GM20000 (cell line): ENCODE results near the gene SIX3.

Source experiments
- DNase-seq: peaks from one replicate; pipeline ENCODE4 v3.0.0; 2012; ENCODE audit warnings: low spot score
- TF ChIP-seq, protein P1 (sequence below): IDR thresholded peaks from 2 replicates; pipeline ENCODE4 v1.5.1; 2012; ENCODE audit warnings: mild to moderate bottlenecking, control low read depth; ENCODE audit errors: extremely low read depth, missing control alignments

Gene SIX3

GRCh38 chr2:44954889-44955592 is 13.5 kb downstream of the SIX3 start:
- TF ChIP-seq, protein P1, sequence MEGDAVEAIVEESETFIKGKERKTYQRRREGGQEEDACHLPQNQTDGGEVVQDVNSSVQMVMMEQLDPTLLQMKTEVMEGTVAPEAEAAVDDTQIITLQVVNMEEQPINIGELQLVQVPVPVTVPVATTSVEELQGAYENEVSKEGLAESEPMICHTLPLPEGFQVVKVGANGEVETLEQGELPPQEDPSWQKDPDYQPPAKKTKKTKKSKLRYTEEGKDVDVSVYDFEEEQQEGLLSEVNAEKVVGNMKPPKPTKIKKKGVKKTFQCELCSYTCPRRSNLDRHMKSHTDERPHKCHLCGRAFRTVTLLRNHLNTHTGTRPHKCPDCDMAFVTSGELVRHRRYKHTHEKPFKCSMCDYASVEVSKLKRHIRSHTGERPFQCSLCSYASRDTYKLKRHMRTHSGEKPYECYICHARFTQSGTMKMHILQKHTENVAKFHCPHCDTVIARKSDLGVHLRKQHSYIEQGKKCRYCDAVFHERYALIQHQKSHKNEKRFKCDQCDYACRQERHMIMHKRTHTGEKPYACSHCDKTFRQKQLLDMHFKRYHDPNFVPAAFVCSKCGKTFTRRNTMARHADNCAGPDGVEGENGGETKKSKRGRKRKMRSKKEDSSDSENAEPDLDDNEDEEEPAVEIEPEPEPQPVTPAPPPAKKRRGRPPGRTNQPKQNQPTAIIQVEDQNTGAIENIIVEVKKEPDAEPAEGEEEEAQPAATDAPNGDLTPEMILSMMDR, result no peak
- DNase-seq, result no peak

DNA sequence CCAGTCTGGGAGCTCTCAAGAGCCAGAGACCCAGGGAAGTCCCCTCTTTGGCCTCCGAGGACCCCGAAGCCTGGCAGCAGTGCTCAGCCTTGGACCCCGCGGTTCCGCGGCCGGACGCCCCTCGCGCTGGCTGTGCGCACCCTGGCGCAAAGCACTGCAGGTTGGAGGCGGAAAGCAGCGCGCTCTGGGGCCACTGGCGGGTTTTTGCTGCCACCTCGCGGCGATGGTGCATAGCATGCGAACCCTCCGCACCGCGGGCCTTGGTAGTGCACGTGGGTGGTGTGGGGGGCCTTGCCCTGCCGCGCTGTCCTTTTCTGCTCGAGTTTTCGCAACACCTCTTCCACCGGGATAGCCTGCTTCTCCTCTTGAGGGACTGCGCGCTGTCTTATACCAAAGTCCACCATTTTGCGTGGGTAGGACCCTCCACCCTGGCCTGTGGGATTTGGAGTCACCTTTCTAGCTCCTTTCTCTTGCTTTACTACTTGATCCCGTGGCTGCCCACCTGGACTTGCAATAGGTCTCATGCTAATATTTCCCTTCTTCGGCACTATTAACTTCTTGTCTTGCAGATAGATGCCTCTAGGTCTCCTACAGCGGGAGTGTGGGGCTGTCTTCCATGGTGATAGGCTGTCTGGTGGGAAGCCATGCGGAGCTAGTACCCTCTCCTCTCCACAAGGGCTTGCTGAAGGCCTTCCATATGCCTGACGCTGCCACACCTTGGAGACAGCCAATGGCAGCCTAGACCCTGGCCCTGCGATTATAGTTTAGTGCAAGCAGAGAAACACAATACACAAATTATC is 14.3 kb downstream of the SIX3 start:
- TF ChIP-seq, protein P1, result peak; percentile 81
- DNase-seq, result peak; percentile 87

GRCh38 chr2:44956843-44957242 is 15.3 kb downstream of the SIX3 start:
- TF ChIP-seq, protein P1, result no peak
- no peak for DNase-seq

DNA sequence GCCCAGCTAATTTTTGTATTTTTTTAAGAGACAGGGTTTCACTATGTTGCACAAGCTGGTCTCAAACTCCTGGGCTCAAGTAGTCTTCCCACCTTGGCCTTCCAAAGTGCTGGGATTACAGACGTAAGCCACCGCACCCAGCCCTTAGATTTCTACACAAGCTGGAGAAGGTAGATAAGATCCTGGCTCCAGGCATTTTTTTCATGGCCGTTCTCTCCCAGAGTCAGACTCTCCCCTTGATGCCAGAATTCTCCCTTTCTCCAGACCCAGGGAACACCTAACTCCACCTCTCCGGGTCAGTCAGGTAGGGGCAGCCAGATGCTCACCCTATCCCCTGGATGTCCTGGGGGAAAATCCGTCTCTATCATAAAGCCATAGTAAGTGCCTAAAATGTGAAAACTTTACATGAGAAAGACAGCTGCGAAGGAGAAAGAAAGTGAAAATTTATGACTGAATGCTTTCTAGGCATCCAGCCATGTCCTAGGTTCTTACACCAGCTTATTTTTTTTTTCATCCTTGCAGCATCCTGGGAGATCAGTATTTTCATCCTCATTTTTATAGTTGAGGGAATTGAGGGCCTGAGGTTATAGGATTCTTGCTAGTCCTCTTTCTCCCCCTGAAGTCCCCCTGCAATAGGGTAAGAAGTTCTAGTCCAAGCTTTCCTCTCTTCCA is 16.3 kb downstream of the SIX3 start:
- TF ChIP-seq, protein P1, result no peak
- DNase-seq, result no peak

GRCh38 chr2:44959855-44960254 is 18.4 kb downstream of the SIX3 start:
- TF ChIP-seq, protein P1, result no peak
- DNase-seq, result no peak

- no peak for DNase-seq
- TF ChIP-seq, protein P1, result no peak
Measured at GRCh38 chr2:44960871-44961270, 19.4 kb downstream of the SIX3 start.
